ENCODE measurements around the gene FFAR1. TPM values are rescaled to one million over a fixed set of nuclear protein-coding genes. Genes with fewer than 3 reads are reported as not detected.

The FFAR1 gene
- total RNA-seq, 1 experiment from 2014 or later = 0.44 TPM

DNA sequence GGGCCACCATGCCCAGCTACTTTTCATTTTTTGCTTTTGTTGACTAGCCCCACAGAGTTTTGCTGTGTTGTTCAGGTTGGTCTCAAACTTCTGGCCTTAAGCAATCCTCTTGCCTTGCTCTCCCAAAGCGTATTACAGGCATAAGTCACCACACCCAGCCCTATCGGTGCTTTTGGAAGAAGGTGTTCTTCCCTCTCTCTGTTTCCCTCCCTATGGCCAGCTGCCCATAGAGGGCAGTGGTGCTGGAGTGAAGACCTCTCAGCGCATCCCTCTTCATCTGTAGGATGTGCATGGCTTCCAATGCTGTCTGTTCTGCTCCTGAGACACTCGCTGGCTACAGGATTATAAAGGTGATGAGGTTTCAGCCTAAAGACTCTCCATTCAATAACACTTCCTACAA lies 20.1 kb upstream of the FFAR1 start:
- Histone ChIP-seq H3K79me2 (ENCODE audit: low read depth) (peaks cover 10% of the 10 kb centered on the region), H3K4me2 (no peak overlapping the region), H4K20me1 (ENCODE audit: insufficient read depth) (peaks cover 4% of the 10 kb centered on the region; the same call in 1 of the 2 replicates), H2AFZ (no peak overlapping the region), H3K36me3 (ENCODE audit: low read depth) (peaks cover 35% of the 10 kb centered on the region), H3K4me3 (no peak overlapping the region), H3K27ac (no peak overlapping the region), H3F3A (ENCODE audit: insufficient read depth, low read depth) (0 out of 2 replicates have a peak, but pooled peaks cover 3% of the 10 kb centered on the region), H3K27me3 (ENCODE audit: insufficient read depth, low read depth) (no peaks in the 10 kb centered on the region), H3K9me2 (ENCODE audit: insufficient read depth) (no peaks in the 10 kb centered on the region), H3K4me1 (replicated peaks; ENCODE audit: insufficient read depth) (peaks cover 10% of the 10 kb centered on the region; the same call in 1 of the 2 replicates), H3K9me3 (ENCODE audit: insufficient read depth, low read depth) (no peaks in the 10 kb centered on the region)
- DNase-seq = no peak
- intact Hi-C loops (cut with micrococcal nuclease; ENCODE audit: unreplicated experiment) = no loop called here
- POLR2A ChIA-PET (ENCODE audit: unreplicated experiment) = no interaction called here
- CTCF ChIA-PET = interaction anchor here (0.7 kb wide), 1 partner anchor 286 kb away, joined by 5 read pairs; no protein-coding TSS in a partner anchor
- TF ChIP-seq, protein P1, sequence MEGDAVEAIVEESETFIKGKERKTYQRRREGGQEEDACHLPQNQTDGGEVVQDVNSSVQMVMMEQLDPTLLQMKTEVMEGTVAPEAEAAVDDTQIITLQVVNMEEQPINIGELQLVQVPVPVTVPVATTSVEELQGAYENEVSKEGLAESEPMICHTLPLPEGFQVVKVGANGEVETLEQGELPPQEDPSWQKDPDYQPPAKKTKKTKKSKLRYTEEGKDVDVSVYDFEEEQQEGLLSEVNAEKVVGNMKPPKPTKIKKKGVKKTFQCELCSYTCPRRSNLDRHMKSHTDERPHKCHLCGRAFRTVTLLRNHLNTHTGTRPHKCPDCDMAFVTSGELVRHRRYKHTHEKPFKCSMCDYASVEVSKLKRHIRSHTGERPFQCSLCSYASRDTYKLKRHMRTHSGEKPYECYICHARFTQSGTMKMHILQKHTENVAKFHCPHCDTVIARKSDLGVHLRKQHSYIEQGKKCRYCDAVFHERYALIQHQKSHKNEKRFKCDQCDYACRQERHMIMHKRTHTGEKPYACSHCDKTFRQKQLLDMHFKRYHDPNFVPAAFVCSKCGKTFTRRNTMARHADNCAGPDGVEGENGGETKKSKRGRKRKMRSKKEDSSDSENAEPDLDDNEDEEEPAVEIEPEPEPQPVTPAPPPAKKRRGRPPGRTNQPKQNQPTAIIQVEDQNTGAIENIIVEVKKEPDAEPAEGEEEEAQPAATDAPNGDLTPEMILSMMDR (conservative IDR thresholded peaks at IDR 0.05) = no peak; the same call in 1 of the 2 replicates
- TF ChIP-seq EZH2 (IDR thresholded peaks at IDR 0.05; ENCODE audit: low read depth) = no peak
- BruUV-seq (replicated peaks) = no TSS peak

DNA sequence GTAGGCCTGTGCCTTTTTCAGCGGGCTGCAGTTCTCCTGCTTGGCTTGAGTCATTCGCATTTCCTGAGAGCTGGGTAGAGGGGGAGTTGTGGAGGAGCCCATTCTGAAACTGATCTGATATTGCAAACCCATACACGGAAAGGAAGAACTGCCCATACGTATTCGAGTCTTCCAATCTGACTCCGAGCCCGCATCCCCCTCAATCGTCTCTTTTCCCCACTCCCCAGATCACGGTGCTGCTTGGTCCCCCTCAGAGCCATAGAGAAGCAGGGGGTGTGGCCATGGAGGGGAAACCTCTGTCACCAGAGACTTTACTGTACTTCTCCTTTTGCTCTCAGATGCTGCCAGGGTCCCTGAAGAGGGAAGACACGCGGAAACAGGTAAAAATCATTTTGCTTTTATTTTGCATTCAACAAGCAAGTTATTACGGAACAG lies 18.8 kb upstream of the FFAR1 start, which contains the start of gene CD22:
Gene CD22, plus strand, starts transcription at position 337 of the 435 bp plus-strand sequence. CDS start 2,854 bp downstream, outside the sequence.
- Histone ChIP-seq H3K79me2 (ENCODE audit: low read depth) (0 out of 2 replicates have a peak, but pooled peaks cover 10% of the 10 kb centered on the region), H3K36me3 (ENCODE audit: low read depth) (peaks cover 40% of the 10 kb centered on the region), H3F3A (ENCODE audit: insufficient read depth, low read depth) (0 out of 2 replicates have a peak, but pooled peaks cover 3% of the 10 kb centered on the region), H2AFZ (no peak within 1 kb of the TSS), H3K4me1 (replicated peaks; ENCODE audit: insufficient read depth) (peaks cover 7% of the 10 kb centered on the region; the same call in 1 of the 2 replicates), H3K4me2 (no peak within 1 kb of the TSS), H4K20me1 (ENCODE audit: insufficient read depth) (peaks cover 6% of the 10 kb centered on the region; the same call in 1 of the 2 replicates), H3K27me3 (ENCODE audit: insufficient read depth, low read depth) (no peaks in the 10 kb centered on the region), H3K9me3 (ENCODE audit: insufficient read depth, low read depth) (no peaks in the 10 kb centered on the region), H3K4me3 (no peak within 1 kb of the TSS), H3K9me2 (ENCODE audit: insufficient read depth) (no peaks in the 10 kb centered on the region), H3K27ac (no peak within 1 kb of the TSS)
- intact Hi-C loops (cut with micrococcal nuclease; ENCODE audit: unreplicated experiment) = no loop called here
- no peak for TF ChIP-seq EZH2 (IDR thresholded peaks at IDR 0.05; ENCODE audit: low read depth)
- TF ChIP-seq, protein P1 (conservative IDR thresholded peaks at IDR 0.05) = no peak
- POLR2A ChIA-PET (ENCODE audit: unreplicated experiment) = no interaction called here
- no TSS peak for BruUV-seq (replicated peaks)
- CTCF ChIA-PET = no interaction called here
- DNase-seq = no peak

DNA sequence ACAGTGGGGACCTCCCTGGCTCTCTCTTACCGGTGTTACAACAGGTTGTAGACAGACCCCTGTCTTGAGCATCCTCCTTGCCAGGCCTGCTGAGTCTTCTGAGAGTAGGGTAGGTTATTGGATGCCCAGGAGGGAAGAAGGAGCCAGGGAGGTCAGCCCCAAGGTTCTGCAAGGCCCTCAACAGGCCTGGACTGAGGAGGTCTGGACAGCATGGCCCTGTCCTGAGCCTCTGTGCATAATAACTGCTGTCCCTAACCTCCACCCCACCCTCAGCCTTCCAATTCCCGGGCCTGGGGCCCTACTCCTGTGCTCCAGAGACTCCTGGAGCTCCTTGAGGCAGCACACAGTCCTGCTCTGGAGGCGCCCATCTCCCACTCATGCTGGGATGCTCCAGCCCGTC lies 18.4 kb upstream of the FFAR1 start:
- intact Hi-C loops (cut with micrococcal nuclease; ENCODE audit: unreplicated experiment) = no loop called here
- H3K4me2 ChIP-seq = no peak overlapping the region
- H3F3A ChIP-seq (ENCODE audit: insufficient read depth, low read depth) = 0 out of 2 replicates have a peak, but pooled peaks cover 2% of the 10 kb centered on the region
- POLR2A ChIA-PET (ENCODE audit: unreplicated experiment) = no interaction called here
- no peak for DNase-seq
- 0 out of 2 replicates have a peak, but pooled peaks cover 10% of the 10 kb centered on the region for H3K79me2 ChIP-seq (ENCODE audit: low read depth)
- no peak overlapping the region for H2AFZ ChIP-seq
- no peak overlapping the region for H3K4me3 ChIP-seq
- CTCF ChIA-PET = no interaction called here
- peaks cover 6% of the 10 kb centered on the region; the same call in 1 of the 2 replicates for H4K20me1 ChIP-seq (ENCODE audit: insufficient read depth)
- H3K27ac ChIP-seq = no peak overlapping the region
- TF ChIP-seq EZH2 (IDR thresholded peaks at IDR 0.05; ENCODE audit: low read depth) = no peak
- TF ChIP-seq, protein P1 (conservative IDR thresholded peaks at IDR 0.05) = no peak
- no TSS peak for BruUV-seq (replicated peaks)
- H3K4me1 ChIP-seq (replicated peaks; ENCODE audit: insufficient read depth) = peaks cover 3% of the 10 kb centered on the region; the same call in 1 of the 2 replicates
- H3K27me3 ChIP-seq (ENCODE audit: insufficient read depth, low read depth) = no peaks in the 10 kb centered on the region
- no peaks in the 10 kb centered on the region for H3K9me2 ChIP-seq (ENCODE audit: insufficient read depth)
- no peaks in the 10 kb centered on the region for H3K9me3 ChIP-seq (ENCODE audit: insufficient read depth, low read depth)
- H3K36me3 ChIP-seq (ENCODE audit: low read depth) = peaks cover 44% of the 10 kb centered on the region

Measured in PC-9 (cell line).